HCEC 1CT (cell line): ENCODE data around the gene ASTN1.
A peak's percentile ranks its signal among the peaks of the same experiment; 100 is the strongest.

Experiments
- DNase-seq: peaks from one replicate; pipeline ENCODE4 v3.0.0-alpha.2; 2017

The ASTN1 gene

DNA sequence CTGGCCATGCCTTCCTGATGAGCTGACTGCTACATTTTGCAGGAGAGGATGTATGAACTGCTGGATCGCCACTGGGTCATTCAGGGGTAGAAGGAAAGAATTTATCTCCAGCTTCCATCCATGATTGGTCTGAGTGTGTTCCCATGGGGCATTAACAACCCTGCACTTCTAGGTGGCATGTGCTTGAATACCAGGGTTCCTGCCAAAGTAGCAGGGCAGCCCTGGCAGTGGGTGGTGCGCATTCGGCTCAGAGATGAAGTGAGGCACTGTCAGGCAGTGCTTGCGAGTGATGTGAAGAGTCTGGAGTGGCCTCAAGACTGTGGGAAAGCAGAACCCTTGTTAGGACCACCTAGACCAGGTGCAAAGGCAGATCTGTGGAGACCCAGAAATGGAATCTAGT is 294.9 kb downstream of the ASTN1 start:
- no peak for DNase-seq

DNA sequence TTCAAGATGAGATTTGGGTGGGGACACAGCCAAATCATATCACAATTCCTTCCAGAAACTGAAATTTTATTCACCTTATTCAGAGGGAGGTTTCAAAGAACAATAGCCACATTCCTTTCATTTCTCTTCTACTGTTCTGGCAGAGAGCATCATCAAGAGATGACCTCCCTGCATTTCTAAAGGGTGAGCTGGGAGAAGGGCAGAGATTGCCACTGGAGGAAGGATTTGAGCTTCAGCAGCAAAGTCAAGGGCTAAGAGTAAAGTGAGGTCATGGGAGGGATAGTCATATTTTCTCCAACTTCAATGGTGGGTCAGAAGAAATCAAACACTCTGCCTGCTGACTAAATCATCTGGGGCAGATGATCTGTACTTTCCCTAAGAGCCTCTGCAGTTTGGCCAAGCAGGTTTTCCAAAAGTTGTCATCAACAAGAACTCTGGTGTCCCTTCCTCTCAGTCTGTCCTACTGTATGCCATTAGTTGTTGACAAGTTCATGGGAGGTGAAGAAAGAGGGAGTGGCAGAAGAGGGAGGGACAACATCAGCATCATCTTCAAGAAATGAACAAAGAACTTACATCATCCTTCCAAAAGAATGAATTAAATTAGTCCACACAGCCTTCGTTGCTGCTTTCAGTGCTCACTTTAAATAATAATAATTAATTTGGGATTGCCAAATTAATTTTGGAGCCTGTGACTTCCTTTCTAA is 298.3 kb downstream of the ASTN1 start:
- DNase-seq: no peak

DNA sequence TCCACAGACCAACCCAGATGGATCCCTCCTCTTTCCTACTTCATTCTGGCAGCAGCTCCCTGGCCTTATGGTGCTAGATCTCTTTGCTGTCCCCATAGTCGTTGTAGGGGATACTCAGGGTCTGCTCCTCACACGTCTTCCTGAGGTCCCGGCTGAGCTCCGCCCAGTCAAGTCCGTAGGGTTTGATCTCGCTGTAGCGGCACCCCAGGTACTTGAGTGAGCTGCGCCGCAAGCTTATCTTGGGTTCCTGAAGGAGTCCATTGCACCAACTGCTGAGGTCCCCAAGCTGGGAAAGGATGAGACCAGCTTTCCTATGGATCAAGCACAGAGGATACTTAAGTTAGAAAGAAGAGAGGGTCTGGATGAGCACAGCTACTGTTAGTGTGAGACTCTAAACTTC is 300.3 kb downstream of the ASTN1 start:
- no peak for DNase-seq

DNA sequence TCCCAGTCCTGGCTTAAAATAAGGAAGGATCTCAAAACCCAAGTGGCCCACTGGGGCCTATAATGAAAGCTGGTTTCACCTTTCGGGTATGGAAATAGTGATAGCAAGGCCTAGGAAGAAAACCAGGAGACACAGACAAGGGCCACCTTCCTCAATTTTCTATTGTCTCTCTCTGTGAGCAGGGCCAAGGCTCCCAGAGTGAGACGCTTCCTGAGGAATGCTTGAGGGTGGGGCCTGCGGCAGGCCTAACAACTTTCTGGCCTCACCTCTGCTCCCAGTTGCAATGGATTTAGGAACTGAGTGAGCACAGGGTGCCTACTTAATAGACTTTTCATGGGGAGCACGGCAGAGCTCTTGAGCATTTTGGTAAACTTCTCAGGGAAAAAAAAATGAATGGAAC is 300.9 kb downstream of the ASTN1 start:
- no peak for DNase-seq

DNA sequence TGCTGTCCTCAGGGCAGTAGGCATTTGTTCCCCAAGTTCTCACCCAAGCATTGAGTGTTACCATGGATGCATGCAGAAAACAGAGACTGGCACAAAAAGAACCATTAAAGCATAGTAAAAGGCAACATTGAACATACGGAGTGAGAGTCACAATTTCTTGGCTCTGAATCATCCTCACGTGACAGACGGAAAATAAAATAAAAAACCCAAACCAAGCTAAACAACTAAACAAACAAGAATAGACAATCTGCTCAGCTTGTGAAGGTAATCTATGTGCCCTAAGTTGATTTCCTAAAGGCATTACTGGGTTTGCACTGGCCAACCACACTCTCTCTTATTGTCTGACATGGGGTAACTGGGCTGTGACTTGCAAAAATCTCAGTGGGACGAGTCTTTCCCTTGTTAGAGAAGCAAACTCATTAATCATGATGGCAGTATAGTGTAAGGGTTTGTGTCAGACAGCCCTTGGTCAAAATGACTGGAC is 306.0 kb downstream of the ASTN1 start:
- DNase-seq: no peak

DNA sequence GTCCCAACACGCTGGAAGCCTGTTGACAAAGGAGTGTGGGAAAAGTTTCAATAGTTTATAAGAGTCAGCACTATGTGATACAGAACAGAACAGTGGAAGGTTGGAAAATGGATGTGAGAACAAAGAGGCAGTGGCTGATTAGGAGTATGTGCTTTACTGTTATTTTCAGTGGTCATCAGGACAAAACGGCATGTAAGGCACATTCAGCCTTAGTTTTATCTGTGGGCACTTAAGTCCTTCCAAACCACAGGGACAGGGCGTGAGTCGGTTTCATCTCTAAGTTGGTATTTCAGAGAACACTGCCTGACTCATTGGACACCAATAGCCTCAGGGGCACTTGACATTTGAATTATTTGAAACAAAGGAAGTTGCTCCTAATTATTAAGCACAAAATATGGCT is 306.9 kb downstream of the ASTN1 start:
- no peak for DNase-seq

DNA sequence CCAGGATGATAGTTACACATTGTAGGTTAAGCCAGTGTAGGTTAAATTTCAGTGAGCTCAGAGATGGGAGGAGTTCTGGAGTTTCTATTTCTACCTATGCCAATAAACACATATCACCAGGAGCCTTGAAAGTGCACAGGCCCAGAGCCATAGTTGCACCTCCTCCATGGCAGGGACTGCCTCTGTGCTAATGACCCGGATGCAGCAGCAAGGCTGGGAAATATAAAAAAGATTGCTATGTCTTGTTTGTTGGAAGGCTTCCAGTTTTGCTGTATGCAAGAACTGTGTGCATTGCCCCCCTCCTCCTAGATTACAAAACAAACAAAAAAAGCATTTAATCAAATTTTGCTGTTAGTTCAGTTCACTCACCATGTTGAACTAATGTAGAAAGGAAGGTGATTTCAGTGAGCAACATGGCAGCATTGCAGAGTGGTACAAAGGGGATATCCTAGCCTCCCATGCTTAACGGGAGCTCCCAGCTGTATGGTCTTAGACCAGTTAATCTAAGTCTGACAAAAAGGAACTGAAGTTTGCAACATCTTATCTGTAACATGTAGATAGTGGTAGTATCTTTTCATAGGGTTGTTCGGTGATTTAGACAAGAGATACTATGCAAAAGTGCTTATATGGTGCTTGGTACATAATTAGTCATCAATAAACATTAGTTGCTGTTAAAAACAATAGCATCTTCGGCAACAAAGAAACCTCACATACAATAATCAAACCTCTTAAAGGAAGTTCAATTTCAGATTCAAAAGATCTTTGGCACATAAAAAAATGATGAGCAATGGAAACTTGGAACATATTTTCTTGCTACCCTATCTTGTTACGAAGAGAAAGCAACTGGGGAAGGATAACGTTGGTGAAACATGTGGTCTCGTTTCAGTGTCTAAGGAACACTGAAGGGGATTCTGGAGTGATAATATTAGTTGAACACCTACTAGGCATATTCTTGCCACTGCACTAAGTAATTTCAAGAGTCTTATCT is 309.5 kb downstream of the ASTN1 start:
- DNase-seq: no peak

DNA sequence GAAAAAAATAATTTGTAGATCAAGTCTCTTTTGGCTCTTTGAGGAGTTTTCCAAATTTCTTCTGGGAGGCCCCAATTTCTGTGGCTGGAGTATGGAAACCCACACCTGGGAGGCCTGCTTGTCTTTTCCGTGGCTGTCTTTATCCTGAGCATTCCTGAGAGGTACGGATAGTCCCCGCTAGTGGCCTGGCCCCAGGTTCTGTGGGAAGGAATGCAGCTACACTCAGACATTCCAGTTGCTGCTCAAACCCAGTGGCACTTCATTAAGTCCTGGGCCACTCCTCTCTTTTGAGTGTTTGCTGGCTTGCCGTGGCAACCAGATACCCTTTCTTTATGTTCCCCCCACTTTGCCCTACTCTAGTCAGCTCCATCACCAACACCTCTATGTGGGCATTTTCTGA is 310.4 kb downstream of the ASTN1 start:
- no peak for DNase-seq

DNA sequence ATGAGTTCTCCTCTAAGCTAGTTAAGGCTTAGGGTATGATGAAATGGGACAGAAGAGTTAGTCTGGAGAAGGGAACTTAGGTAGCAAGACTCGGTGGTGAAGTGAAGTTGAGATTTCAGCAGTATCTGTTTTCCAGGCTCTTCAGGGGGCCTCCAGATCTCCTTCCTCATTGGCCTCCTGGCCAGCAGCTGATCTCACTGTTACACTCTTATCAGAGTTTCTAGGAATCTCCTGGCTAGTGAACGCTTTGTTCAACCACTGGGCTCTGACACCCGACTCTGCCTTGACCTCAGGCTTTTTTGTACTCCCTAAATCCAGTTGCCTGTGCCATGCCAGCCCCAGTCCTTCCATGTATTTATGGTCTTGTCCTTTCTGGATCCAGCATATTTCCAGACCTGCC is 311.0 kb downstream of the ASTN1 start:
- no peak for DNase-seq

DNA sequence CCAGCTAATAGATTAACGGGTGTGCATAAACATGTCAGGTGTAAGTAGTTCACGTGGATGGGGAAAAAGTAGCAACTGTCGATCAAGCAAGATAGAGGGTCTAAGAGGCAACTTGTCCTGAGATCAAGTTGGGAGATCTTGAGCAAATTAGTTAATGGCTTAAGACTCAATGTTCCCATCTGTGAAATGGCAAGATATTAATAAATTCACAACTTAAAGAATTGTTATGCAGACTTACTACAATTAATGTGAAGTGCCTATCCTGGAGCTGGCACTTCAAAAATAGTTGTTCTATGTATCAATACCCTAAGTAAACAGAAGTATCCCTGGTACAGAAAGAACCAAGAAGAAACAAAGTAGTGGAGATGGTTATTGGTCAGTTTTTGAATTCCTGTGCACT is 312.4 kb downstream of the ASTN1 start:
- no peak for DNase-seq

DNA sequence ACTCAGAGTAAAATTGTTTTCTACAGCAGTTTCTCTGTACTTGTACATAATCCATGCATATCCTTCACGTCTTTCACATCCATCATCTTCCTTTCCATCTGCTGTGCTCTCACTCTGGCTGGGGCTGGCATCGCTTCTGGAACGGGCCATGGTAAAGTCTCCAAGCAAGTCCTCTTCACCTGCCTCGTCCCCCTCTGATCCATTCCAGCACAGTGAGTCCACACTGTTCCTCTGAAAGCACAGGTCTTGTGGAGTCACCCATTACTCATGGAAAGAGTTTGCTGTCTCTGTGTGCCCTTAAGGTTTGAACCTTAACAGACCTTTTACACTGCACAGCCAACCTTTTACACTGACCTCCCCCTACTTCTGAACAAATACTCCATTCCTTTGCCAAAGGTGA is 313.6 kb downstream of the ASTN1 start:
- DNase-seq: no peak

DNA sequence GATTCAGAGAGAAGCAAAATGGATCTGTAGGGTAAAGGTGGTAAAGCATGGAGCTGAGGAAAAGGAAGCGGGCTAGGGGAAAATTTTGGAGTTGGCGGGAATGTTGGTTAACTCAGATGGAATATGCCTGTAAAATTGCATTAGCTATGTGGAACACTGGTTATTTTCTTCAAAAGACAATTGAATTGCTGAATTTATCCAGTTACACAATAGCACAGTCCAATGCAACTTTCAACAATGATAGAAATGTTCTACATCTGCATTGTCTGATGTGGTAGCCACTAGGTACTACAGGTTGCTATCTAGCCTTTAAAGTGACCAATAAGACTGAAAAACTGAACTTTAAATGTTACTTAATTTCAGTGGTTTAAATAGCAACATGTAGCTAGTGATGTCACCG is 315.2 kb downstream of the ASTN1 start:
- DNase-seq: no peak

DNA sequence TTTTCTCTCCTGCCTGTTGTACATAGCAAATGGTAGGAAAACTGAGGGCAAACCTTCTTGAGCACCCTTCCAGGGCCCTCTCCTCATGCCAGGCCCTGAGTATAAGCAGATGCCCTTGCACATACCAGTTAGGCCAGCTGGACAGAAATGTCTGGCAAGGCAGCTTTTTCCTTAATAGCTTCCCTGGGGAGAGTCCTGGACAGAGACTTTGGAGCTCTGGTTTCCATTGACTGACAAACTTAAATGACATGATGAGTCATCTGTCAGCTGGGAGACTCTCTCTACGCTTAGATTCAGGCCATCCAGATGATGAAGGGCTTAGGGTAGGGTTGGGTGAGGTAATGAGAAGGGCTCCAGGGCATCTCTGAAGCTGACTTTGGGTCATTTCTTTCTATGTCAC is 317.5 kb downstream of the ASTN1 start:
- no peak for DNase-seq

DNA sequence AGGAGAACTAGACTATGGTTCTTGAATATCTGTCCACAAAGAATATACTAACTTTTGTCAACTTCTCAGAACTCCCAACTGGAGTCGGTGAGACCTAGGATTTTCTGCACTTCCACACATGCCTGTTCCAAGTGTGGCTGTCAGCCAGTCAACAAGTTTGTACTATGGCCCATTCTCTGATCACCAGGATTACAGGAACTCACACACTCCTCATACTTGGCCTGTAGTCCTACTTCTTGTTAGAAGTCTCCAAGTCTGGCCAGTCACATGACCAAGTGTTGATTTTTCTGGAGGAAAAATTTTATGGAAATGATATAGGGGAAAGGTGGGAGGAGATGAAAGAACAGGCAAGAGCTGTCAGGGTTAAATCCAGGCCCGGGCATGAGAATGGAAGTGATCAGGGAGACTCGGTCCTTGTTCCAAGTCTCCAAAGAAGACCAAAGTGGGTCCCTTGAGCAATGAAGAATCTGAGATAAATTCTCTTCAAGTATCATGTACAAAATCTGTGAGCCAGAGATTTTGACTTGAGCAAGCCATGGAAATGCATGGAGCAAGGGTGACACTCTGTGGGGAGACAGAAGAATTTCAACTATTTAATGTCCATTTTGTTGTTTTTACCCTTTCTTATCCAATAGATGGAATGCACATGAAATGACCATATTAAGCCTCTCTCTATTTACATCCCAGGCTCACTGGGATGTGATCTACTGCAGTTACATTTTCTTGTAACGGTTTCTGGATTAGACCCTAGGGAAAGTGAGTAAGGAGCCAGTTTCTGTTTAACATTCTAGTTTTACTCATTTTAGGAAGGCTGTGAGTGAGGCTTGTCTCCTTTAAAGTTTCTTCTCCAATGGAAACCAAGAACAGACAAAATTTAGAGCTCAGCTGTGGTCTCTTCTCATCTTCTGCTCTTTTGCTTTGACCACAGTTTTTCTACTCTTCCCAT is 320.9 kb downstream of the ASTN1 start:
- peak; percentile 41 for DNase-seq

DNA sequence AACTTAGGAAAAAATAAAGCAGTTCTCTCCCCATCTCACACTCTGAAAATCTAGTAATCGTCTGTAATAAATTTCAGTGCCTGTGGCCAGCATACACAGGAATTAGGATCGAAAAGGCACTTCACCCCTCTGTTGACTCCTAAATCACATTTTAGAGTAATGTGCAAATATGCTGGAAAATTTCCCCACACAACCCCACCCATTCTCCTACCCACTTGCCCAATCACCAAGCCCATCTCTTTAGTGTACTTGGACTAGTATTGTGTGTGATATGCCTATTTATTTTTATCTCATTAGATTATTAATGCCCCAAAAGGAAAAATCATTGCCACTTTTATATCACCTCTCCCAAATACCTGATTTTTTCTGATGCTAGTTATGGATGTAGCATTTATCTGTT is 323.3 kb downstream of the ASTN1 start:
- DNase-seq: no peak

DNA sequence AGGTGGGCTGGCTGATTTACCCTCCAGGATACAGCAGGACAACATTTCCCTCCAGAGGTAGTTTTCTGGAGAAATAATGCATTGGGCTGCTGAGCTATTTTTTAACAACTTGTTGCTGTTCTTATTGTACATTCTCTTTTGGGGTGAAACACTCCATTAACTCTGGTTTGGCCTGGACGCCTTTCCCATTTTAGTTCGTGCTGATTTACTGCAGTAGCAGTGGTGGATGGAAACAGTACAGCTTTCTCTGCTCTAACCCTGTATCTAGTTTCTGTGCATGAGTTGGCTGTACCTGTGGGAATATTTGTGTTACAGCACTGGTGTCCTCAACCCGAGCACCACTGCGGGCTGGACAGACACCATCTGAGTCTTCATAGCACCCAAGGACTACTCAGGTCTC is 325.3 kb downstream of the ASTN1 start:
- no peak for DNase-seq

DNA sequence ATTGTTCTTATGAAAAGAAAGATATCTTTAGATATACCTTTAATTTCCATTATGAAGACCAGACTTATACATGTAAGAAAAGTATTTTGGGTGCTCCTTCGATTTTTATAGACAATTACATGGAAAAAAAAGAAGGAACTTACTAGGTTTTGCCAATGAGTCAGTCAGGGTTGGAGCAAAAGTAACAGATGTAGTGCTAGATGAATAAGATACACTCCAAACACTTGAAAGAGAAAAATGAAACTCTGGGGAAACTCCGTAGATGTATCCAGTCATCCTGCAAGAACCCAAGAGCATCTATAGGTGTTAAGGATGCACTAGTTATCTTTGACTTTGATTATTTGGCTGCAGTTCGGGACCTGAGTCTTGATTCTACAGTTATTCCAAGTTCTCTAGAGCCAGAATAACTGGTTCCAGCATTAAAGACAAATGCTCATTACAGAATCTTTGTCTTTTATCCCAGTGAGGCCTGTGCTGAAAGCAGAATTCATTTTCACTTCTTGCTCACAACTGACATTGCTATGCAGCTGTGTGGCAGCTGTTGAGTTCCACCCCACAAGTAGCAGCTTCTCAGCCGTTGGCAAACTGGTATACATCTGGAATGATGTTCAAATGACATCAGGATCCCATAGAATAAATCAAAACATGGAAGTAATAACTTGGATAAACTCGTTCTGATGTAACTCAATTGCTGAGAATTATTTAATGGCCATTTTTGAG is 326.1 kb downstream of the ASTN1 start:
- no peak for DNase-seq

DNA sequence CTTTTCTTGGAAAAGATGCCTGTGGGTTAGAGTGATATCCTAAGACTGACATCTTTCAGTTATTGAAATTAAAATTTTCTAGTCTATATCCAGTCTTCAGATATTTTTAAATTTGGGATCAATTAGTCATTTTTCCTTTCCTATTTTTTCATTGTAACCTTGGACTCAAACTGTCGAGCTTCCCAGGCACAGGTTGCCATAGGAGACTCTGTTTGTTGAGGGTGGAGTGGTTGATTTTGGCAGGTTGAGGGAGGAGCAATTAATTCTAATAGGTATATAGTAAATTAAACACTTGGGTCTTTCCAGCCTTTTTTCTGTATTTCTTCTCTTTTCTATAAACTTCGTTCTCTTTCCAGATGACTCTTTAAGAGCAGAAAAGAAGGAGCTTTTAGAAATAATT is 326.8 kb downstream of the ASTN1 start:
- DNase-seq: no peak

DNA sequence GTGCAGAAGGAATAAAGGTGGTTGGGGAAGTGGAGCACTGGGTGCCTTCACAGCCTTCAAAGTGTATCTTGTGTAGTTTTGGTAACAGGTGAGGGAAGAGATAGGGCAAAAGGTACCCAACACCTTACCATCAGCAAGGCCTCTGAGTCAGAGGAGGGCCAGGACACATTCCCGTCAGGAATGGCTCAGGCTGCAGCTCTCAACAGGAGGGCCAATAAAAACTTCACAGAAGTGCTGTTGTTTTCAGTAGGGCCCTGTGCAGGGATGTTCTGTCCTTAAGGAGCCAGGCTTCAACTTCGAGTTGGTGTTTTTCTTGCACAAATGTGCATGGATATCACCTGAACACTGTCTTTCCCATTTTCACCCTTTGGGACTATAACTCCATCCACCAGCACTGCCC is 333.4 kb downstream of the ASTN1 start:
- no peak for DNase-seq

DNA sequence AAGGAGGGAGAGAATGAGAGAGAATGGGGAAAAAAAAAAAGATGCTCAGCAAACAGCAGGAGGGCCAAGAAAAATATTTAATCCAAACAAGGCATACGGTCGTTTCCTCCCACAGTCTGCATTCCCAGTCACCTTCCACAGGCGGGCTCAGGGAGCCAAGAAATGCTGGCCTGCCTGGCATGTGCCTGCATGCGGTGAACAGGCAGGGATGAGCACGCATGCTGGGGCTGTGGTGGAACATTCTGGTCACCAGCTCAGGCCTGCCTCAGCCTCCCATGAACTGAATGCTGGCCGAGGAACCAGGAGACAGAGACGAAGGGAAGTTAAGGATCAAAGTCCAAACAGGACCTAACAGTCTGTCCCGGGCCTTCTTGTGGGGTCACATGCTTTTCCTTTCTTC is 335.3 kb downstream of the ASTN1 start:
- no peak for DNase-seq

DNA sequence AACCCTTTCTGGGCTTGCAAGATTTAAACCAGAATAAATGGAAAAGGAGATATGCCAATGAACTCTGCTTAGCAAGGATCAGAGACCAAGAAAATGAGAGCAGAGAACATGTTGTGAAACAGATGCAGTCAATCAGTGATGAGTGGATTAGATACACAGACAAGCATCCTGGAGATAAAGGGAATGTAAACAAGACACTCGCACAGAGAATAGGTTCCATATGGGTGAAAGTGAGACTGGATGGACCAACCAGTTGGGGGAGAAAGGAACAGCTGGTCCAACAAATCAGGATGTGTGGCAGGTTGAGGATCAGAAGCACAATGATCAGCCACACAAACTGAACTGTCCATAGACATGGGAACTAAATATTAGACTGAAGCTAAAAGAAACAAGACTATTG is 338.2 kb downstream of the ASTN1 start:
- DNase-seq: peak; percentile 9

DNA sequence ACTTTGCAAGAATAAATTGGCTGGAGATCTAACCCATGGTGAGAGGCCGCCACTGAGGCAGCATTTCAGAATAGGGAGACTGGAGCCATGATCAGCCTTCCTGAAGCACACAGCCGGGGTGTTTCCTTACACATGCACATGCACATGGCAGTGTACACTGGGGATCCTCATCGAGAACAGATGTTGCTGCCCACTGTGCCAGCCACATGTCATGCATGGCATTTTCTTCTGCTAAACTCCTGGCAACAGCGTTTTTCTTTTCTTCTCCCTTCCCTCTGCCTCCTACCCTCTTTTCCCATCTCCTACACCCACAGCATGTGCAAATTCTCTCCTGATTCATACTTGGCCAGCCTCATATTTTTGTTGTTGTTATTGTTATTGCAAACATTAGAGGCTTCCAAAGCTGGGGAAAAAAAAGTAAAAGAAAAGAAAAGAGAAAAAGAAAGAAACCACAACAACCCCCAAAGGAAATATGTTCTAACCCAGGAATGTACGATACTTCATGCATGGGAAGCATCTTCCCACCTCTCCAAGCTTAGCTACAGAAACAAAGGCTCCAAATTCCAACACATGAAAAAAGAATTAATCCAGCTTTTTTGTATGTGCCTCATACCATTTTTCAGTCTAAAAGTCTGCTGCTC is 344.0 kb downstream of the ASTN1 start:
- DNase-seq: peak; percentile 4
